Suppressor macrophage treated with lipopolysaccharide for 4 hours (primary cell): ENCODE results near the gene GIMAP6.
"Not testable (repeated sequence)": the region's sequence is repeated elsewhere in the genome, so short reads cannot be mapped to it uniquely, and the experiment has no call there.

Experiments
- DNase-seq: peaks from one replicate; pipeline ENCODE4 v3.0.0-alpha.2; 2020

The GIMAP6 gene

GRCh38 chr7:150580638-150581394, 51.4 kb downstream of the GIMAP6 start:
- DNase-seq: no peak

- DNase-seq: not testable (repeated sequence)
Observed at GRCh38 chr7:150579979-150580637, 52.1 kb downstream of the GIMAP6 start.
